Measurements from ENCODE around the gene NFXL1.

DNA sequence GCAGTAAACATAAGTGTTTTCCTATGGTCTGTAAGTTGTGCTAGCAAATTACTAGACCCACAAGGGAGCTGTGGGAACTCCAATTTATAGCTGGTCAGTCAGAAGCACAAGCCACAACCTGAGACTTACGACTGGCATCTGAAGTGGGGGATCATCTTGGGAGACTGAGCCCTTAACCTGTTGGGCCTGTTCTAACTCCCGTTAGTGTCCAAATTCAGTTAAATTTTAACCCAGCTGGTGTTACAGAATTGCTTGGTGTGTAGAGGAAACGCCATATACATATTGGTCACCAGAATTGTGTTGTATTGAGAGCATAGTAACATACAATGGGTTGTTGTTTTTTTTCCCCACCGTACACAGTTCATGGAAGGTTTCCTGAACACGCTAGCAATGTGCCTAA, 25.1 kb upstream of the NFXL1 start:
- TF ChIP-seq, protein P1, sequence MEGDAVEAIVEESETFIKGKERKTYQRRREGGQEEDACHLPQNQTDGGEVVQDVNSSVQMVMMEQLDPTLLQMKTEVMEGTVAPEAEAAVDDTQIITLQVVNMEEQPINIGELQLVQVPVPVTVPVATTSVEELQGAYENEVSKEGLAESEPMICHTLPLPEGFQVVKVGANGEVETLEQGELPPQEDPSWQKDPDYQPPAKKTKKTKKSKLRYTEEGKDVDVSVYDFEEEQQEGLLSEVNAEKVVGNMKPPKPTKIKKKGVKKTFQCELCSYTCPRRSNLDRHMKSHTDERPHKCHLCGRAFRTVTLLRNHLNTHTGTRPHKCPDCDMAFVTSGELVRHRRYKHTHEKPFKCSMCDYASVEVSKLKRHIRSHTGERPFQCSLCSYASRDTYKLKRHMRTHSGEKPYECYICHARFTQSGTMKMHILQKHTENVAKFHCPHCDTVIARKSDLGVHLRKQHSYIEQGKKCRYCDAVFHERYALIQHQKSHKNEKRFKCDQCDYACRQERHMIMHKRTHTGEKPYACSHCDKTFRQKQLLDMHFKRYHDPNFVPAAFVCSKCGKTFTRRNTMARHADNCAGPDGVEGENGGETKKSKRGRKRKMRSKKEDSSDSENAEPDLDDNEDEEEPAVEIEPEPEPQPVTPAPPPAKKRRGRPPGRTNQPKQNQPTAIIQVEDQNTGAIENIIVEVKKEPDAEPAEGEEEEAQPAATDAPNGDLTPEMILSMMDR (IDR thresholded peaks at IDR 0.05): no peak
- TF ChIP-seq POLR2A (IDR thresholded peaks at IDR 0.05): no peak
- no peak for TF ChIP-seq POLR2AphosphoS5 (IDR thresholded peaks at IDR 0.05)

Data from gastroesophageal sphincter (tissue), 3 donors.